Ovary (tissue), 9 donors: ENCODE data around the gene LIPF. TPM values are rescaled to one million over a fixed set of nuclear protein-coding genes. Genes with fewer than 3 reads are reported as not detected.

Source experiments
- DNase-seq, 5 donors: peaks; one replicate each; pipeline ENCODE4 v3.0.0-alpha.2; 2019 to 2020
- H3K27ac ChIP-seq, 2 donors: fragments of 200-600 bp; one replicate each; pipeline versions ENCODE4 v1.5.1 to v1.8.0; 2019 to 2022
- H3K27me3 ChIP-seq: fragments of 200-600 bp; one replicate; pipeline ENCODE4 v1.8.0; 2022
- H3K36me3 ChIP-seq: fragments of 200-600 bp; sonication (generic); one replicate; pipeline ENCODE4 v1.5.1; 2019
- H3K4me1 ChIP-seq: one replicate; pipeline ENCODE4 v1.8.1; 2013; ENCODE audit warnings: mild to moderate bottlenecking, moderate library complexity; ENCODE audit not compliant: insufficient read depth
- H3K4me3 ChIP-seq: fragments of 200-600 bp; sonication (generic); one replicate; pipeline ENCODE4 v1.5.1; 2017
- H3K9me3 ChIP-seq, 2 donors: fragments of 200-600 bp in 1 of 2; sonication (generic) in 1 of 2; one replicate each; pipeline versions ENCODE4 v1.5.1 to v1.8.1; 2013 to 2019; ENCODE audit warnings: mild to moderate bottlenecking in 1 of 2, moderate library complexity in 1 of 2
- EP300 ChIP-seq: sonication (generic); formaldehyde crosslinking; IDR thresholded peaks from one replicate; pipeline ENCODE4 v1.6.1; 2017; ENCODE audit warnings: antibody characterized with exemption
- POLR2A ChIP-seq: fragments of 450-650 bp; IDR thresholded peaks from one replicate; pipeline ENCODE4 v1.6.1; 2017; ENCODE audit warnings: antibody characterized with exemption, mild to moderate bottlenecking, moderate library complexity
- WGBS, 3 donors: extraction: QIAGEN DNeasy Blood & Tissue Kit in 1 of 3; methylation state at CpG; one replicate each; pipeline versions ENCODE4 v1.1.5 to v1.1.7; 2013 to 2017; 5-methylcytosine and 5-hydroxymethylcytosine counted together
- intact Hi-C, 4 donors: fragments of 100-400 bp; cut with DNase I; formaldehyde crosslinking; loops; one replicate each; pipeline versions ENCODE4 v1.11.0 to v1.15.1; 2022 to 2023
- polyA plus RNA-seq, 2 donors: library from polyadenylated mRNA; stranded (reverse); fragments of 200-250 nt in 1 of 2; fragments of 350-450 nt in 1 of 2; fragmentation: Illumina TruSeq in 1 of 2; extraction: RNeasy Lipid Tissue Mini Kit (QIAGEN cat#74804) in 1 of 2; gene quantifications; one replicate each; pipeline ENCODE4 v1.2.3, GENCODE V29; 2013 to 2014
- total RNA-seq, 7 donors: library from RNA; depleted of rRNA in 2 of 7; stranded (reverse); fragments of >200 nt in 2 of 7; fragmentation: NEBNext Ultra II Directional in 3 of 7; extraction: Animal tissue kit (Norgen Biotek cat#: 25700) in 3 of 7; gene quantifications; one replicate each; pipeline versions ENCODE4 v1.1.0 to v1.2.4, GENCODE V29; 2016 to 2023
- TF ChIP-seq, protein P1 (sequence below), 3 donors: fragments of 450-650 bp in 2 of 3; fragments of 200-600 bp in 1 of 3; IDR thresholded peaks; one replicate each; pipeline versions ENCODE4 v1.5.1 to v1.8.0; 2016 to 2022; ENCODE audit warnings: antibody characterized with exemption in 3 of 3, mild to moderate bottlenecking in 1 of 3
- donor health status: DM: no; HTN: no; CAD: no; lungs with moderate emphysema.
- donor health status: DM: no; HTN: no; CAD: no.
- donor health status: Bipolar disorder and iron deficiency.
- donor health status: DM: yes; HTN: yes; CAD: no.
- donor health status: DM: no; HTN: no; CAD: no.
- donor health status: DM: yes; HTN: yes; CAD: no.

Gene LIPF
- total and polyA plus RNA-seq, 9 donors = 0.75 TPM; not detected in 8

DNA sequence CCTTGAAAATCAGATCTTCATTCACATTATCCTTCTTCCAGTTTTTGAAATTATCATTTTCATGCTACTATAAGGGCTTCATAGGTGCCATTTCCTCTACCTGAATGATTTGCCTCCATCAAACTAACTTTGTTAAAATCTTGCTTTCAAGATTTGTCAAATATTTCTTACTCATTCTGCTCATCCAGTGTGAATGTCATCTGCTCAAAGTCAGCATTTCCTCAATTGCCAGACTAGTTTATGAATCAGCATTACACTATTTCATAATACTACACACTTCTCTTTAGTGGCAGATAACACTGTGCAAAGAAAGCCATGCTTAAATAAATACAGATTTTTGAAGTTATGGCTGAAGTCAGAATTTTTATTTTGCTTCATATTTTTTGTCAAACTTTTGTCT, 21.3 kb upstream of the LIPF start:
- TF ChIP-seq EP300 = no peak
- TF ChIP-seq, protein P1, sequence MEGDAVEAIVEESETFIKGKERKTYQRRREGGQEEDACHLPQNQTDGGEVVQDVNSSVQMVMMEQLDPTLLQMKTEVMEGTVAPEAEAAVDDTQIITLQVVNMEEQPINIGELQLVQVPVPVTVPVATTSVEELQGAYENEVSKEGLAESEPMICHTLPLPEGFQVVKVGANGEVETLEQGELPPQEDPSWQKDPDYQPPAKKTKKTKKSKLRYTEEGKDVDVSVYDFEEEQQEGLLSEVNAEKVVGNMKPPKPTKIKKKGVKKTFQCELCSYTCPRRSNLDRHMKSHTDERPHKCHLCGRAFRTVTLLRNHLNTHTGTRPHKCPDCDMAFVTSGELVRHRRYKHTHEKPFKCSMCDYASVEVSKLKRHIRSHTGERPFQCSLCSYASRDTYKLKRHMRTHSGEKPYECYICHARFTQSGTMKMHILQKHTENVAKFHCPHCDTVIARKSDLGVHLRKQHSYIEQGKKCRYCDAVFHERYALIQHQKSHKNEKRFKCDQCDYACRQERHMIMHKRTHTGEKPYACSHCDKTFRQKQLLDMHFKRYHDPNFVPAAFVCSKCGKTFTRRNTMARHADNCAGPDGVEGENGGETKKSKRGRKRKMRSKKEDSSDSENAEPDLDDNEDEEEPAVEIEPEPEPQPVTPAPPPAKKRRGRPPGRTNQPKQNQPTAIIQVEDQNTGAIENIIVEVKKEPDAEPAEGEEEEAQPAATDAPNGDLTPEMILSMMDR (IDR thresholded peaks at IDR 0.05) = no peak
- TF ChIP-seq POLR2A = no peak
- no peak overlapping the region for H3K4me3 ChIP-seq
- peaks cover 0 to under 1% of the 10 kb centered on the region in 2 donors for H3K9me3 ChIP-seq
- H3K27me3 ChIP-seq = no peaks in the 10 kb centered on the region
- intact Hi-C loops = no loop called here
- no peak overlapping the region for H3K27ac ChIP-seq
- H3K4me1 ChIP-seq = no peaks in the 10 kb centered on the region
- no peaks in the 10 kb centered on the region for H3K36me3 ChIP-seq
- DNase-seq = no peak

DNA sequence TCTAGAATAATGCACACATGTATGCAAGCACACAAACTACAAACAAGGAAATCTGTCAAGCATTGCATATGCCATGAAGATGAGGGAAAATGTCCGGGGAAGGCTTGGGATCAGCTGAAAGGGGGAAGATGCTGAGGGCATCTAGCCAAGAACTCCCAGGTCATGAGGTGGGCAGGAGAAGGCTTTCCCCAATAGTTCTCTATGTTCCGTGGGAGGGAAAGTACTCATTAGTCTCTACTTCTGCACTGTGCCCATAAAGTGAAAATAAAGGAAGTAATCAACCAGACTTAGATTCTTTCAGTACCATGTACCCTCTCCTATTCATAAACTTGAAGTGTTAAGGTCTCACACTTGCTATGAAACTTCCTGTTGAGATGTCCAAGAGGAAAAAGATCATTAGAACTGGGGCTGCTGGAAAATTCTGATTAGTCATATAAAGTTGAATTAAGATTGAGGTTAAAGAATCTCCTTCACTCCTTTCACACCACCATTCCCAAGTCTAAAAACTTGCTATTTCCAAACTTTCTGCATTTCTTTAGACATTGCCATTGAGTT, 17.1 kb upstream of the LIPF start:
- TF ChIP-seq EP300 (no peak), POLR2A (no peak)
- TF ChIP-seq, protein P1 (IDR thresholded peaks at IDR 0.05) = no peak
- Histone ChIP-seq H3K36me3 (no peaks in the 10 kb centered on the region), H3K27me3 (no peaks in the 10 kb centered on the region), H3K27ac (no peak overlapping the region), H3K9me3 (no peaks in the 10 kb centered on the region), H3K4me3 (no peak overlapping the region), H3K4me1 (no peaks in the 10 kb centered on the region)
- DNase-seq = no peak
- intact Hi-C loops = no loop called here
- WGBS, 3 donors = 54 to 64% (median 63%) methylated on average over 2 of the region's 2 CpGs

DNA sequence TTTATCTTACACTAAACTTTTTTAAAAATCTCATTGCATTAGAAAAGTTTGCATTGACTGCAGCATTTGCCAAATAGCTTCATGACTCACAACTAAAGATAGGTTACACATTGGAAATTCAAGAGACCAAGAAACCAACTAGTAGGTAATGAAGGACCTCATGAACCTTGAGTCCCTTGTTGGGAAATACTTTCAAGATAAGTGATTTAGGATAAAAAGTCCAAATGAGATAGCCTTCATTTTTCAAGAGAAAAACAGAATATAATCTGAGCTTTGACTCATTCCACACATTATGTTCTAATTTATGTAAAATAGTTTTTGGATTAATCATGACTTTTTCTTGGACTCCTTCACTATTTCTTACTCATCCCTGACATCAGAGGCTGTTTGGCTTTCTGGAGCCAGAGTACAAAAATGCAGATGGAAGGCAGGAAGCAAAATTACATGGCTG, 13.1 kb upstream of the LIPF start:
- H3K36me3 ChIP-seq = no peaks in the 10 kb centered on the region
- no peaks in the 10 kb centered on the region for H3K9me3 ChIP-seq
- H3K4me3 ChIP-seq = no peak overlapping the region
- no peaks in the 10 kb centered on the region for H3K27me3 ChIP-seq
- no peak for TF ChIP-seq EP300
- no peak for TF ChIP-seq POLR2A
- TF ChIP-seq, protein P1 (IDR thresholded peaks at IDR 0.05) = no peak
- intact Hi-C loops = no loop called here
- no peak for DNase-seq
- H3K27ac ChIP-seq = no peak overlapping the region
- H3K4me1 ChIP-seq = no peaks in the 10 kb centered on the region

DNA sequence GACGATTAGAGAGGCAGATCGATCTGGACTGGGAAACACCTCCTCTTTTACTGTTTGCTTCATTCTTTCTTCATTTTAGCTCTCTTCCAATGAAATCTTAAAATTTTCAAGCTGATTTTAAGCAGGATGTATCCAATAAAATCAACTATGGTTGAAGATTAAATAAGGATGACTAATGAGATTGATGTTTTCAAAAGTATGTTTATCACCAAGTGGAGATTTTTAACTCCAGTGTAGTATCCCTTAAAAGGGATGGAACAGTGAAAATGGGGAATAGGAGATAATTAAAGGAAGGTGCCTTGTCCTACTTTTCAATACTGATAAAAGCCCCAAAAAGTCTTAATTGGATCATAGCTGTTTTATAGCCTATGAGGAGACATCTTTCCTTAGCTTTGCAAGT, 11.6 kb upstream of the LIPF start:
- H3K36me3 ChIP-seq = no peaks in the 10 kb centered on the region
- H3K27ac ChIP-seq = no peak overlapping the region
- WGBS, 3 donors = 87 to 92% (median 92%) methylated on average over 2 of the region's 2 CpGs
- H3K9me3 ChIP-seq = no peaks in the 10 kb centered on the region
- no peaks in the 10 kb centered on the region for H3K27me3 ChIP-seq
- DNase-seq = no peak
- no peak overlapping the region for H3K4me3 ChIP-seq
- TF ChIP-seq EP300 (no peak), POLR2A (no peak)
- TF ChIP-seq, protein P1 (IDR thresholded peaks at IDR 0.05) = no peak
- no peaks in the 10 kb centered on the region for H3K4me1 ChIP-seq
- intact Hi-C loops = no loop called here
